Ureter (tissue), 1 donor: ENCODE measurements around the gene FMO2. TPM values are rescaled to one million over a fixed set of nuclear protein-coding genes. Genes with fewer than 3 reads are reported as not detected.

Experiments used
- DNase-seq: peaks from one replicate; pipeline ENCODE4 v3.0.0-alpha.2; 2020; ENCODE audit warnings: low spot score
- total RNA-seq: library from RNA; stranded (reverse); gene quantifications from one replicate; pipeline ENCODE4 v1.2.4, GENCODE V29; 2023
- donor health status: DM: yes; HTN: yes; CAD: no.

FMO2 gene
- total RNA-seq, result 6.7 TPM

GRCh38 chr1:171185091-171185490 lies at the start of gene FMO2:
Gene FMO2, plus strand, starts transcription at chr1:171185300. Its CDS starts 414 bp downstream, at chr1:171185714.
- no peak for DNase-seq

GRCh38 chr1:171137580-171137979 lies 47.5 kb upstream of the FMO2 start:
- DNase-seq, result no peak

- no peak for DNase-seq
Observed at GRCh38 chr1:171138980-171139379, 46.1 kb upstream of the FMO2 start.

- DNase-seq, result no peak
Observed at GRCh38 chr1:171139890-171140289, 45.2 kb upstream of the FMO2 start.

GRCh38 chr1:171140401-171140800 lies 44.7 kb upstream of the FMO2 start:
- no peak for DNase-seq

- no peak for DNase-seq
Observed at GRCh38 chr1:171140956-171141687, 44.0 kb upstream of the FMO2 start.

- DNase-seq, result peak; percentile 73
Observed at GRCh38 chr1:171141688-171142415, 43.2 kb upstream of the FMO2 start.

- peak; percentile 45 for DNase-seq
Observed at GRCh38 chr1:171142416-171143385, 42.4 kb upstream of the FMO2 start.

- DNase-seq, result no peak
Observed at GRCh38 chr1:171150156-171150555, 34.9 kb upstream of the FMO2 start.

- no peak for DNase-seq
Observed at GRCh38 chr1:171152549-171152948, 32.6 kb upstream of the FMO2 start.

- DNase-seq, result no peak
Observed at GRCh38 chr1:171155484-171155883, 29.6 kb upstream of the FMO2 start.

- DNase-seq, result no peak
Observed at GRCh38 chr1:171158096-171158495, 27.0 kb upstream of the FMO2 start.

- no peak for DNase-seq
Observed at GRCh38 chr1:171158551-171158950, 26.5 kb upstream of the FMO2 start.

GRCh38 chr1:171159148-171159547 lies 26.0 kb upstream of the FMO2 start:
- no peak for DNase-seq

GRCh38 chr1:171160211-171160610 lies 24.9 kb upstream of the FMO2 start:
- no peak for DNase-seq

GRCh38 chr1:171160639-171161354 lies 24.3 kb upstream of the FMO2 start:
- no peak for DNase-seq

- no peak for DNase-seq
Observed at GRCh38 chr1:171161431-171161830, 23.7 kb upstream of the FMO2 start.

- no peak for DNase-seq
Observed at GRCh38 chr1:171166361-171166760, 18.7 kb upstream of the FMO2 start.

GRCh38 chr1:171167785-171168184 lies 17.3 kb upstream of the FMO2 start:
- no peak for DNase-seq

- DNase-seq, result no peak
Observed at GRCh38 chr1:171172471-171172870, 12.6 kb upstream of the FMO2 start.

GRCh38 chr1:171173069-171173468 lies 12.0 kb upstream of the FMO2 start:
- no peak for DNase-seq
